Fibroblast of lung (primary cell): ENCODE data around the gene ABCA13.

Experiments
- CTCF ChIP-seq, 2 donors: IDR thresholded peaks in 1 of 2; conservative IDR thresholded peaks in 1 of 2; 1 replicate in 1 of 2; 2 replicates in 1 of 2; pipeline ENCODE4 v1.5.1; 2011 to 2012; ENCODE audit warnings: low read length in 2 of 2, control low read depth in 1 of 2, inconsistent platforms in 1 of 2, low read depth in 1 of 2, mild to moderate bottlenecking in 1 of 2
- EZH2 ChIP-seq: IDR thresholded peaks from 2 replicates; pipeline ENCODE4 v1.5.1; 2012; ENCODE audit warnings: low read length, control low read depth, mild to moderate bottlenecking; ENCODE audit errors: missing control alignments

GRCh38 chr7:48420206-48420605 is 248.9 kb downstream of the ABCA13 start:
- TF ChIP-seq CTCF (conservative IDR thresholded peaks at IDR 0.05 in 1 of 2, IDR thresholded peaks at IDR 0.05 in 1 of 2; ENCODE audit: low read depth in 1 of 2, low read length in 2 of 2) (no peak), EZH2 (no peak)
